Measurements from ENCODE around the gene LMAN1L.
A peak's percentile ranks its signal among the peaks of the same experiment; 100 is the strongest.

LMAN1L gene

DNA sequence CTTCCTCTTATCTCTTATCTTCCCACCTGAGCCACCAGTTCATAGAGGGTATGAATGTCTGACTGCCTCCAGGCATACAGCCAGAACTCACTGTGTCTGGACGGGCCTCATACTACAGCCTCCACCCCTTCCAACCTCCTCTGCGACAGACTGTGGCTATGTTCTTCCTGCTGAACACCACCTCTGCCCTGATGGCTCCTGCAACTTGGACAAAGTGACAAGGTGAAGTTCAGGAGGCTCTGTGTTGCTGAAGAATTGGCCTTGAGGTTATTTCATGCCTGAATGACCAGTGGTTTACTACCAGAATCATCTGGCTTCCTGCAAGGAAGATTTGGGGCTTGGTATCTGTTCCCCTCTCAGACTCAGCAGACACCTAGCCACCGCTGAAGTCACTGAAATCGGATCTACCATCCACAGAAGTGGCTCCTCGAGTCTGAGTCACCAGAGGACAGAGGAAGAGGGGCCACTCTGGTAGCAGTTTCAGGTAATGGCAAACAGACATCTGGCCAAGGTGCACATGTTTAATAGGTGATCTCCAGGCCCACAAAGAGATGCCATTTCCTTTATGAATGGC is 44.5 kb downstream of the LMAN1L start:
- DNase-seq (ENCODE audit: low read depth in 2 of 2), result no peak

GRCh38 chr15:74857671-74858368 is 45.2 kb downstream of the LMAN1L start:
- no peak for DNase-seq (ENCODE audit: low read depth in 2 of 2)

GRCh38 chr15:74858369-74858740 is 45.7 kb downstream of the LMAN1L start:
- DNase-seq (ENCODE audit: low read depth in 2 of 2), result no peak

- DNase-seq (ENCODE audit: low read depth in 2 of 2), result no peak
Observed at GRCh38 chr15:74863239-74864056, 50.8 kb downstream of the LMAN1L start.

DNA sequence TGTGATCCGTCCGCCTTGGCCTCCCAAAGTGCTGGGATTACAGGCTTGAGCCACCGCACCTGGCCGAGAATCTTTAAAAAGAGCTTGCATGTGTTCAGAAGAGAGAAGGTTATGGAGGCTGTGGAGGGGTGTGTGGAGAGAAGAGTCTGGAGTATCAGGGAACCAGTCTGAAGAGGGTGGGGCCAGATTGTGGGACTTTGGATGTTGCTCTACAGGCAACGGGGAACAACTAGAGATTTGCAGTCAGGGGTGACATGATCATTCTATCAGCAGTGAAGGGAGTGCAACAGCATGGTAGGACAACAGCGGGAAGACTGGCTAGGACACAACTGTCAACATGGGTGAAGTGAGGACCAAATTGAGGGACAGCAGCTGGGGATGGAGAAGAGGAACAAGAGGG is 51.7 kb downstream of the LMAN1L start:
- DNase-seq (ENCODE audit: low read depth in 2 of 2), result no peak

GRCh38 chr15:74865316-74865715 is 52.7 kb downstream of the LMAN1L start:
- DNase-seq (ENCODE audit: low read depth in 2 of 2), result no peak

- DNase-seq (ENCODE audit: low read depth in 2 of 2), result no peak
Observed at GRCh38 chr15:74866090-74866489, 53.5 kb downstream of the LMAN1L start.

DNA sequence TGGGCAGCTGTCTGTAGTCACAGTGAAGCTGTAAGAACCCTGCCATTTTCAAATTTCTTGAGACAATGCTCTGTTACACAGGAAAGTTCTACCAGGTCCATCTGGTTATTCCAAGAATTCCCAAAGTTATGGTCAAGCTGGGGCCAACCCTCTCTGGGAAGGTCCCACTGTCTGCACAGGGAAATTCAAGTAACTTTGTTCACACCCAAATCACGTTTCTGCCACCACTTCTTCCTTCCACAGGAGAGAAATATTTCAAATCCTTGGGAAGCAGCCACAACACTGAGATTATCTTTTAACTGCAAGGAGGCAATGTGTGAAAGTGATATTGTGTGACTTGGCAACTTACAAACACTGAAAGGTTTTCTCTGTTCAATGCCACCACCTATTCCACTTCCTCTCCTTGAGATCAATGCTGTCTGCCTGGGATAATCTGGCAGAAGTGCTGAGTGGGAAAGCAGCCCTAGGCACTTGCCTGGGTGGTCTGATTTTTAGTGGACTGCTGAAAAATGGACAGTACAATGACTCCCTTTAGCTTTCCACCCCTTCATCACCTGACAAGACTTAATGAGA is 54.9 kb downstream of the LMAN1L start:
- no peak for DNase-seq (ENCODE audit: low read depth in 2 of 2)

- DNase-seq (ENCODE audit: low read depth in 2 of 2), result no peak
Observed at GRCh38 chr15:74868059-74868458, 55.4 kb downstream of the LMAN1L start.

DNA sequence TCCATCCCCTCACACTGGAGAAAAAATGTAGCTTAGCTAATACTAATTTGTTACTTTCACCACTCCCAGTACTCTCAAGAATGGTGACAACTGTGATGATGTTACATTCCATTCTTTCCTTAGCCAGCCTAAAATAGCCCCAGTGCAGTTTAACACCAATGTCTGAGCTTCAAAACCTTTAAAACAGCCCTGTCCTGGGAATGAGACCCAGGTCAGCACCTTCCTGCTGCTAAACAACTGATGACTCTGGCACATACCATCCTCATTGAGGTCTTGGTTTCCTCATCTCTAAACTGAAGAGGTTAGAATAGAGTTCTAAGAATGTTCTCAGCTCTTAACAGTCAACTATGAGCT is 56.7 kb downstream of the LMAN1L start:
- DNase-seq (ENCODE audit: low read depth in 2 of 2), result no peak

DNA sequence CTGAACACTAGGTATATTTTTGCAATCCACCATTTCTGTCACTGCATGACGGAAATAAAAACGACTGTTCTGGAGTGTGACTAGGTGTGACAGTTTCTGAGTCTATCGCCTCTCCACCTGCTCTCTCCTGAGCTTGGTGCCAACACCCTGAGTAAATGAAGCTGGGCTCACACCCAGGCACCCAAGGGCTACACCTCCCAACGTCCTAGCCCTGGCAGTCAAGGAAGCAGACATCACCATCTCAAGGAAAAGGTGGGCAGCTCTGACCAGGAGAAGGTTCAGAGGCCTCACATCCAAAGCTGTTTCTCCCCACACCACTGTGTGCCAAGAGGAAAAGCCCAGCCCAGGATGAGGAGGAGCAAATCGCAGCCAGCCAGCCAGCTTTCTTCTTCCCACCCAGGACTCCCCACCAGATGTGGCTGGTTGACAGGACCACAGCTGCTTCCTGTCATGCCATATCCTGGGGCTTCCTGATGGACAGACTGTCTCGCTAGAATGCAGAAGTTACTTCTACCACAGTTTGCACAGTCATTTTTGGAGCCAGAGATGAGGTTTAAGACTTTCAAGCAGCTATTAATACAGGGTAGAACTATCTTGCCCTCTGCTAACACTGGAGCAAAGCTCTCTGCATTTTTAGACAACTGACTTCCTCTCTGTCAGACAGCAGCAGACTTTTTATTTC is 57.2 kb downstream of the LMAN1L start:
- no peak for DNase-seq (ENCODE audit: low read depth in 2 of 2)

GRCh38 chr15:74870436-74871215 is 58.0 kb downstream of the LMAN1L start:
- DNase-seq (ENCODE audit: low read depth in 2 of 2), result no peak

- no peak for DNase-seq (ENCODE audit: low read depth in 2 of 2)
Observed at GRCh38 chr15:74872702-74873035, 60.0 kb downstream of the LMAN1L start.

GRCh38 chr15:74873036-74873755 is 60.6 kb downstream of the LMAN1L start, which contains the start of gene SCAMP2:
Gene SCAMP2, minus strand, starts transcription at chr15:74873365. Its CDS starts 110 bp downstream, at chr15:74873255.
- DNase-seq (ENCODE audit: low read depth in 2 of 2), result peak; percentile 77 to 84

- no peak for DNase-seq (ENCODE audit: low read depth in 2 of 2)
Observed at GRCh38 chr15:74873756-74874424, 61.3 kb downstream of the LMAN1L start.

Data from stimulated activated CD8-positive, alpha-beta memory T cell treated with anti-CD3 and anti-CD28 coated beads, Interleukin-2, amount 100 ng/mL, for 1 hour (primary cell).